AG09309 (cell line): ENCODE measurements around the gene HERC2.

Experiments
- DNase-seq: peaks from one replicate; pipeline ENCODE4 v3.0.0-alpha.2; 2010; ENCODE audit warnings: low read depth
- H3K4me3 ChIP-seq: 2 replicates; pipeline ENCODE4 v1.5.1; 2011; ENCODE audit warnings: mild to moderate bottlenecking, low read depth, low read length, moderate library complexity; ENCODE audit not compliant: control insufficient read depth
- CTCF ChIP-seq: IDR thresholded peaks from 2 replicates; pipeline ENCODE4 v1.5.1; 2011; ENCODE audit warnings: mild to moderate bottlenecking, low read depth, low read length, inconsistent platforms; ENCODE audit not compliant: insufficient read depth, control insufficient read depth; ENCODE audit errors: missing control alignments

HERC2 gene

GRCh38 chr15:28112101-28112760 lies 209.7 kb downstream of the HERC2 start:
- H3K4me3 ChIP-seq = no peak overlapping the region
- DNase-seq = no peak
- TF ChIP-seq CTCF = no peak

- TF ChIP-seq CTCF = no peak
- H3K4me3 ChIP-seq = no peak overlapping the region
- no peak for DNase-seq
Measured at GRCh38 chr15:28111543-28111942, 210.4 kb downstream of the HERC2 start.

DNA sequence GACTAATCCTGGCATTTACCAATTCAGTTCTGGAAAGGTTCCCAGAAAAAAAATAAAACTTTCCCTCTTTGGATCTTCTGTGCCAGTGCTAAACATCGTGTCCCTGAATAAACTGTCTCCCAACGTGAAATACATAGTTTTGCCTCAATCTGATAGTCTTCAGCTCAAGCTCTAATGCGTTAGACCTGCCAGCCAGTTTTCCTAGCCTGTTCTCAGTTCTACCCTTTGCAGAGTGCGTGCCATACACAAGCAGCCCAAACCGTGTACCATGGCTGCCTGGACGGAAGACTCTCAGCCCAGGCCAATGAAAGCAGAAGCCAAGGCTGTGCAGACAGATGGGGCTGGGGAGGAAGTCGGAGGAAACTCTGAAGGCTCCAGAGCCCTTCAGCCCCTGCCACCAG lies 211.5 kb downstream of the HERC2 start:
- TF ChIP-seq CTCF = no peak
- DNase-seq = no peak
- H3K4me3 ChIP-seq = no peak overlapping the region

GRCh38 chr15:28109626-28110455 lies 212.1 kb downstream of the HERC2 start:
- TF ChIP-seq CTCF = no peak
- no peak for DNase-seq

DNA sequence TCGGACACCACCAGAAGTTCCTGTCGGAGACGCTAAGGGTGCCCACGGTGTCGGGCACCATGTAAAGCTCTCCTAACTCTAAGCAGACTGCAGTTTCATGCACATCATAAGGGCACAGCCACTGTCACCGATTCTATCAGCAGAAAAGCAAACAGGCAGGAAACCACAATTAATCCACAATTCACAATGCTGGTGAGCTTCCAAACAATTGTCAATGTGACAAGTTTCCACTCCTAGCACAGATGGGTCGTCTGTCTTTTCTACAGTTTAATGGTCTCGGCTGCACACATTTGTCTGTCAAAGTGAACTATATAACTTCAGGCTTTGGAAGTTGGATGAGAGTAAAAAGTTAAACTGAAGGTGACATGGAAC lies 214.1 kb downstream of the HERC2 start:
- TF ChIP-seq CTCF = no peak
- no peak overlapping the region for H3K4me3 ChIP-seq

More at GRCh38 chr15:28109626-28110455, 212.1 kb downstream of the HERC2 start:
- H3K4me3 ChIP-seq = no peak overlapping the region

GRCh38 chr15:28107111-28107903 lies 214.7 kb downstream of the HERC2 start:
- DNase-seq = no peak
- H3K4me3 ChIP-seq = peak overlapping the region; percentile 48
- no peak for TF ChIP-seq CTCF

More for the DNA sequence above, 214.1 kb downstream of the HERC2 start:
- DNase-seq = no peak
